BE2C (cell line): Measurements from ENCODE around the gene CIZ1.

ENCODE experiments used
- DNase-seq: peaks from one replicate; pipeline ENCODE4 v3.0.0-alpha.2; 2020
- H3K27me3 ChIP-seq: fragments of 250-450 bp; sonication (Bioruptor Pico); 2 replicates; pipeline ENCODE4 v1.5.1; 2020; ENCODE audit warnings: mild to moderate bottlenecking
- H3K36me3 ChIP-seq: fragments of 250-450 bp; sonication (Bioruptor Pico); 2 replicates; pipeline ENCODE4 v1.5.1; 2020; ENCODE audit warnings: mild to moderate bottlenecking
- H3K4me1 ChIP-seq: fragments of 250-450 bp; sonication (Bioruptor Pico); 2 replicates; pipeline ENCODE4 v1.5.1; 2020
- H3K4me3 ChIP-seq: 2 replicates; pipeline ENCODE4 v1.5.1; 2011; ENCODE audit warnings: low read depth, low read length
- H3K9me3 ChIP-seq: fragments of 250-450 bp; sonication (Bioruptor Pico); 2 replicates; pipeline ENCODE4 v1.5.1; 2020
- TF ChIP-seq, protein P1 (sequence below): IDR thresholded peaks from 2 replicates; pipeline ENCODE4 v1.5.1; 2012; ENCODE audit warnings: mild to moderate bottlenecking, low read depth, low read length

The CIZ1 gene

DNA sequence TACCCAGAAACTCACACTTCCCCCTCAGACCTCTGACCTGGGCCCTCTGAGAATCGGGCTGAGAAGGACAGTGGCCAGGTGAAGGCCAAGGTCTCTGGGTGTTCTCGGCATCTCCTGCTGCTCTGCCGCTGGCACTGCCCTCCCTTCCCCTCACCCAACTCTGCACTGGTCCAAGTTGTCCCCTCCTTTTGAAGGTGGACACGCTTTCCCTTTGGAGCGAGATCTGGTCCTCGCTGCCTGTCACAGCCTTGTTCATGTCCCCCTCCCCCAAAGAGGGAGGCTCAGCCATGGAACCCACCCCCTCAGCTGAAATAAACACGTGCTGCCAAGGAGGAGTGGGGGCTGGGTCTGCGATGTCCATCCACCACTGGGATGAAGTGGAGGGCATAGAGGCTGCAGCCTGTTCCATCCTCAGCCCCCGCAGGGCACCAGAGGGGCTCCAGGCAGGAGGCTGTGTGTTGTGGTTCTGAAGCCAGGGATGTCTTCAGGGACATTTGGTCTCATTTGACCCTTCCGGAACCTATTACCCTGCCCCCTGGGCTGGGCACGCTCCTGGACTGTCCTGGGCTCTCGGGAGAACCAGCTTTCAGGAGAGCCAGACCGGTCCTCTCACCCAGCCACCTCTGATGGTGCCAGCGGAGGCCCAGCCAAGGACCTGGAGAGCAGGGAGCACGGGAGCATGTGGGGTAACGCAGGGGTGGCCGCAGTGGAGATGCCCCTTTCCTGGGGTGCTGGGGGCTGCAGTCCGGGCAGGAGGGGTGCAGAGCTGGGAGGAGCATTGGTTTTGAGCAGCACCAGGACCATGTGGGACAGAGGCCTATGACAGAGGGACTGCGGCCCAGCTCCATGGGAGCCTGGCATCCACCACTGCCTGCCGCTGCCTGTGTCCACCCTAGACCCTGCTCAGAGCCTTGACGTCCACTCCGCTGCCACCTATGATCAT lies 46.9 kb downstream of the CIZ1 start:
- no peak for DNase-seq
- no peaks in the 10 kb centered on the region for H3K9me3 ChIP-seq
- H3K4me1 ChIP-seq = no peaks in the 10 kb centered on the region

DNA sequence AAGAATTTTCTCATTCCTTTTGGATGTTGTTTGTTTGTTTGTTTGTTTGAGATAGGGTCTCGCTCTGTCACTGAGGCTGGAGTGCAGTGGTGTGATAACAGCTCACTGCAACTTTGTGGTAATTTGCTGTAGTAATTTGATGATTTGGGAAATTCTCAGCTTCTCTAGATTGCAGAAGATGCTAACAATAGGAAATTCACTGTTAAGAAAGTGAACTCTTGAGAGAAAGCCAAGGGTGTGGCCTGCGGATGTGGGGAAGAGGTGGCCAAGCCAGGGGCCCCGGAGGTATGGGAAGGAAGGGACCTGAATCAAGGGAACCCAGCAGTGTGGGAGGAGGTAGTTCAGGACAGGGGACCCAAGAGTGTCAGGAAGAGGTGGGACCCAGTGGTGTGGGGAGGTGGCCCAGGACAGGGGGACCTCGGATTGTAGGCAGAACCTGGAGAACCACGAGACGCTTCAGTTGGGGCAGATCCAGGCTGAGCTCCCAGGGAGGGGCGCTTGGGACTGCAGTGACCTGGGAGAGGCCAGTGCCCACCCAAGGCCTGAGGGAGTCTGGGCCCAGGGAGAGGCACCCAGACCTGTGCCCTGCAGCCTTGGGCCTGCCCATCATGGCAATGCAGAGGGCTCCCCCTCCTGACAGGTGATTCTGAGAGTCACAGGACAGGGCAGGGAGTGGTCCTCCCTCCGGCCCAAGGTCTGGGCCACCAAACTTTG lies 47.7 kb downstream of the CIZ1 start:
- TF ChIP-seq, protein P1, sequence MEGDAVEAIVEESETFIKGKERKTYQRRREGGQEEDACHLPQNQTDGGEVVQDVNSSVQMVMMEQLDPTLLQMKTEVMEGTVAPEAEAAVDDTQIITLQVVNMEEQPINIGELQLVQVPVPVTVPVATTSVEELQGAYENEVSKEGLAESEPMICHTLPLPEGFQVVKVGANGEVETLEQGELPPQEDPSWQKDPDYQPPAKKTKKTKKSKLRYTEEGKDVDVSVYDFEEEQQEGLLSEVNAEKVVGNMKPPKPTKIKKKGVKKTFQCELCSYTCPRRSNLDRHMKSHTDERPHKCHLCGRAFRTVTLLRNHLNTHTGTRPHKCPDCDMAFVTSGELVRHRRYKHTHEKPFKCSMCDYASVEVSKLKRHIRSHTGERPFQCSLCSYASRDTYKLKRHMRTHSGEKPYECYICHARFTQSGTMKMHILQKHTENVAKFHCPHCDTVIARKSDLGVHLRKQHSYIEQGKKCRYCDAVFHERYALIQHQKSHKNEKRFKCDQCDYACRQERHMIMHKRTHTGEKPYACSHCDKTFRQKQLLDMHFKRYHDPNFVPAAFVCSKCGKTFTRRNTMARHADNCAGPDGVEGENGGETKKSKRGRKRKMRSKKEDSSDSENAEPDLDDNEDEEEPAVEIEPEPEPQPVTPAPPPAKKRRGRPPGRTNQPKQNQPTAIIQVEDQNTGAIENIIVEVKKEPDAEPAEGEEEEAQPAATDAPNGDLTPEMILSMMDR = no peak
- no peaks in the 10 kb centered on the region for H3K27me3 ChIP-seq
- no peak overlapping the region for H3K4me3 ChIP-seq
- H3K36me3 ChIP-seq = no peaks in the 10 kb centered on the region
- no peaks in the 10 kb centered on the region for H3K9me3 ChIP-seq
- no peaks in the 10 kb centered on the region for H3K4me1 ChIP-seq
- no peak for DNase-seq

More for the DNA sequence above, 46.9 kb downstream of the CIZ1 start:
- Histone ChIP-seq H3K36me3 (no peaks in the 10 kb centered on the region), H3K27me3 (no peaks in the 10 kb centered on the region), H3K4me3 (no peak overlapping the region)
- TF ChIP-seq, protein P1 = no peak

DNA sequence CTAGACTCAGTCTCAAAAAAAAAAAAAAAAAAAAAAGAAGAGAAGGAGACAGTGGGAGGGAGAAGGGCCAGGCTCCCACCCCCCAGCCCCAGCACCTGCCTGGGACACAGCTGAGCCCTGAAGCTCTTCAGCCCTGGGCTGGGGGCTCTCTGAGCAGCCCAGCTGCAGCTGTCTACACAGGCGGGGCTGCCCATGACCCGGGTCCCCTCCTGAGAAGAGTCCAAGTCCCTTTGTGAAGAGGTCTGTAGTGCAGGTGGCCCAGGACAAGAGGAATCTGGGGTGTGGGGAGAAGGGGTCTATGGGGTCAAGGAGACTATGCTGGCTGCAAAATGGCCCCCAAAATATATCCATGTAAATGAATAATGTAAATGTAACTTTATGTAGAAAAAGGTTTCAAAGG lies 48.8 kb downstream of the CIZ1 start:
- no peak overlapping the region for H3K4me3 ChIP-seq
- H3K9me3 ChIP-seq = no peaks in the 10 kb centered on the region
- H3K36me3 ChIP-seq = no peaks in the 10 kb centered on the region
- no peaks in the 10 kb centered on the region for H3K4me1 ChIP-seq
- TF ChIP-seq, protein P1 = no peak
- H3K27me3 ChIP-seq = no peaks in the 10 kb centered on the region
- DNase-seq = no peak

DNA sequence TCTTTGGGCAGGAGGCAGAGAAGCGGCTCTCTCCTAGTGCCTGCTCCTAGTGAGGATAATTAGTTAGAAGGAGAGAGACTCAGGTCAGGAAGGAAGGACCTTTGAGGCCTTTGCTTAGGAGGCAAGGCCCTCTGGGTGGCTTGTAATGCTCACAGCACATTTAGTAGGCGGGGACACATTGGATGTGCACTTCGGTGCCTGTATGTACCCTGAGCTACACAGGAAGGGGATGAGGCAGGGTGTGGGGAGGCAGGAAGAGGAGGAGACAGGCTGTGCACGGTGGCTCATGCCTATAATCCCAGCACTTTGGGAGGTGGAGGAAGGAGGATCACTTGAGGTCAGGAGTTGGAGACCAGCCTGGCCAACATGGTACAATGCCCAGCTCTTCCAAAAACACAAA lies 49.3 kb downstream of the CIZ1 start:
- H3K4me1 ChIP-seq = no peaks in the 10 kb centered on the region
- H3K9me3 ChIP-seq = no peaks in the 10 kb centered on the region
- H3K27me3 ChIP-seq = no peaks in the 10 kb centered on the region
- H3K36me3 ChIP-seq = no peaks in the 10 kb centered on the region
- H3K4me3 ChIP-seq = no peak overlapping the region
- TF ChIP-seq, protein P1 = no peak
- no peak for DNase-seq

DNA sequence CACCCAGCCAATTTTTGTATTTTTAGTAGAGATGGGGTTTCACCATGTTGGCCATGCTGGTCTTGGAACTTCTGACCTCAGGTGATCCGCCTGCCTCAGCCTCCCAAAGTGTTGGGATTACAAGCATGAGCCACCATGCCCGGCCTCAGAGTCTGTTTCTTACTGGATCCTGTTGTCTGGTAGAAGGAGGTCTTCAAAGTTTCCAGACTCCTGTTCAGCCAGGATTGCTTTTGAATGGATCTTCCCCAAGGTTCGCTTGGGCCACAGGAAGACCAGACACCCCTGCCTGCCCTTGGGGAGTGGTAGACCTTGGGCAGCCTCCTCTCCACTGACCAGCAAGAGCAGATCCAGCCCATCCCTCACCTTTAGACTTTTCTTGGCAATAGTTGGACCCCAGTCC lies 49.8 kb downstream of the CIZ1 start:
- no peak for DNase-seq
- no peak overlapping the region for H3K4me3 ChIP-seq
- TF ChIP-seq, protein P1 = no peak
- no peaks in the 10 kb centered on the region for H3K4me1 ChIP-seq
- H3K36me3 ChIP-seq = no peaks in the 10 kb centered on the region
- no peaks in the 10 kb centered on the region for H3K9me3 ChIP-seq
- no peaks in the 10 kb centered on the region for H3K27me3 ChIP-seq

DNA sequence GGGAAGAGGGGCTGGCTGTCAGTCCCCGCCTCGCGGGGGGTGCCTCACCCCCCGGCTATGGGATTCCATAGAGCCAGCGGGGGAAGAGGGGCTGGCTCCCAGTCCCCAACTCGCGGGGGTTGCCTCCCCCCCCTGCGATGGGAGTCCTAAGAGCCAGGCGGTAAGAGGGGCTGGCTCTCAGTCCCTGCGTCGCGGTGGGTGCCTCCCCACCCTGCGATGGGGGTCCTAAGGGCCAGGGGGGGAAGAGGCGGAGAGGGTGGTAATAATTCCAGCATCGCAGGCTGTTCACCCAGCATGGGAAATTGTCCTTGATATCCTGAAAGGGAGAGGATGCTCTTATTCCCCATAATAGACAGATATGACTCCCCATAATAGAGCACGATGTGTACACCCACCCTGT lies 51.8 kb downstream of the CIZ1 start:
- Histone ChIP-seq H3K4me1 (no peaks in the 10 kb centered on the region), H3K36me3 (no peaks in the 10 kb centered on the region), H3K9me3 (no peaks in the 10 kb centered on the region), H3K4me3 (no peak overlapping the region), H3K27me3 (no peaks in the 10 kb centered on the region)
- DNase-seq = no peak
- TF ChIP-seq, protein P1 = no peak
